ENCODE data around the gene KCNIP4. TPM values are rescaled to one million over a fixed set of nuclear protein-coding genes. Genes with fewer than 3 reads are reported as not detected.

KCNIP4 gene
- total and polyA plus RNA-seq, 2 experiments from 2014 or later: 0.69 to 1.00 TPM

DNA sequence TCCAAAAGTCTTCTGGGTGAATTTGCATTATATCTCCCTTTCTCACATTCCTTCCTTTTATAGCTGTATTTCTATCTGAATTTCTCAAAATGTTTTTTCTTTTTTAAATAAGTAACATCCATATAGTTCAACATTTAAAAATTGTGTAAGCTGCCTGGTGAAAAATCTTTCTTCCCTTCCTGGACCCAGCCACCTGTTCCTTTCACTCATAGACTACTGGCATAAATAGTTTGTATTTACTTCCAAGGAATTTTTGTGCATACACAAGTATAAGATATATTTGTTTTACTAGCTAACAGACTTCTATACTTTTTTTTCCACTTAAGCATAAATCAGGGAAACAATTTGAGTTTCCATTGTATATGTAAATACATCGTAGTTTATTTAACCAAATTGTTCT is 1212.6 kb downstream of the KCNIP4 start:
- Histone ChIP-seq H3K9me2 (replicated peaks; ENCODE audit: insufficient read depth) (no peaks in the 10 kb centered on the region), H3K36me3 (replicated peaks; ENCODE audit: insufficient read depth, low read depth) (peaks cover 5% of the 10 kb centered on the region), H3K9me3 (ENCODE audit: low read depth) (peaks cover 9% of the 10 kb centered on the region), H2AFZ (no peak overlapping the region), H4K20me1 (ENCODE audit: insufficient read depth, poor library complexity, severe bottlenecking) (no peaks in the 10 kb centered on the region), H3K4me2 (no peak overlapping the region), H3K27ac (no peak overlapping the region), H3K4me1 (ENCODE audit: insufficient read depth) (no peaks in the 10 kb centered on the region), H3K4me3 (no peak overlapping the region), H3K79me2 (no peaks in the 10 kb centered on the region), H3K27me3 (no peaks in the 10 kb centered on the region)
- no peak for DNase-seq (ENCODE audit: low spot score)
- TF ChIP-seq, protein P1, sequence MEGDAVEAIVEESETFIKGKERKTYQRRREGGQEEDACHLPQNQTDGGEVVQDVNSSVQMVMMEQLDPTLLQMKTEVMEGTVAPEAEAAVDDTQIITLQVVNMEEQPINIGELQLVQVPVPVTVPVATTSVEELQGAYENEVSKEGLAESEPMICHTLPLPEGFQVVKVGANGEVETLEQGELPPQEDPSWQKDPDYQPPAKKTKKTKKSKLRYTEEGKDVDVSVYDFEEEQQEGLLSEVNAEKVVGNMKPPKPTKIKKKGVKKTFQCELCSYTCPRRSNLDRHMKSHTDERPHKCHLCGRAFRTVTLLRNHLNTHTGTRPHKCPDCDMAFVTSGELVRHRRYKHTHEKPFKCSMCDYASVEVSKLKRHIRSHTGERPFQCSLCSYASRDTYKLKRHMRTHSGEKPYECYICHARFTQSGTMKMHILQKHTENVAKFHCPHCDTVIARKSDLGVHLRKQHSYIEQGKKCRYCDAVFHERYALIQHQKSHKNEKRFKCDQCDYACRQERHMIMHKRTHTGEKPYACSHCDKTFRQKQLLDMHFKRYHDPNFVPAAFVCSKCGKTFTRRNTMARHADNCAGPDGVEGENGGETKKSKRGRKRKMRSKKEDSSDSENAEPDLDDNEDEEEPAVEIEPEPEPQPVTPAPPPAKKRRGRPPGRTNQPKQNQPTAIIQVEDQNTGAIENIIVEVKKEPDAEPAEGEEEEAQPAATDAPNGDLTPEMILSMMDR (IDR thresholded peaks at IDR 0.05; ENCODE audit: poor library complexity): no peak
- no peak for TF ChIP-seq EZH2 (IDR thresholded peaks at IDR 0.05; ENCODE audit: borderline replicate concordance)
- no peak for TF ChIP-seq EZH2phosphoT487 (IDR thresholded peaks at IDR 0.05; ENCODE audit: low read depth, severe bottlenecking, unreplicated experiment)
- 100% methylated on average over 1 of the region's 1 CpG for WGBS (ENCODE audit: low lambda C conversion rate, missing lambda C conversion rate)

DNA sequence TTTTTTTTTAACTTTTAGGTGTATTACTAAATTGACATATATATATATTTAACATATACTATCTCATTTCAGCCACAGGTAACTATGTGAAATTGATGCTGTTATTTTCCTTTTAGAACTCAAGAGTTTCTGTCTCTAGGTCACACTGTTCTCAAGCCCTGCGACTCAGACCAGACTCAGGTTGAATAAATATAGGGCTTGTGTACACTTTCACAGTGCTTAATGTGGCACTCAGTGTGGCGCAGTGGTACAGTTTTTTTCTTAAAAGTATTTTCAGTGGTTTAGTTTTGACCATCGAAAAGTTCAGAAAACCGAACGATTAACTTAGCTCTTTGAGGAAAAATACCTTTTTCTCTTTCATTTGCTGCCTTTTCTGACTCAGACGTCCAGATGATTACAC is 1223.7 kb downstream of the KCNIP4 start:
- Histone ChIP-seq H3K4me1 (ENCODE audit: insufficient read depth) (no peaks in the 10 kb centered on the region), H3K79me2 (no peaks in the 10 kb centered on the region), H3K27me3 (no peaks in the 10 kb centered on the region), H3K4me3 (no peak overlapping the region), H4K20me1 (ENCODE audit: insufficient read depth, poor library complexity, severe bottlenecking) (no peaks in the 10 kb centered on the region), H3K36me3 (replicated peaks; ENCODE audit: insufficient read depth, low read depth) (no peaks in the 10 kb centered on the region), H3K4me2 (no peak overlapping the region), H3K9me3 (ENCODE audit: low read depth) (no peaks in the 10 kb centered on the region), H3K9me2 (replicated peaks; ENCODE audit: insufficient read depth) (no peaks in the 10 kb centered on the region), H2AFZ (no peak overlapping the region), H3K27ac (no peak overlapping the region)
- TF ChIP-seq, protein P1 (IDR thresholded peaks at IDR 0.05; ENCODE audit: poor library complexity): no peak
- TF ChIP-seq EZH2 (IDR thresholded peaks at IDR 0.05; ENCODE audit: borderline replicate concordance): no peak
- no peak for TF ChIP-seq EZH2phosphoT487 (IDR thresholded peaks at IDR 0.05; ENCODE audit: low read depth, severe bottlenecking, unreplicated experiment)
- DNase-seq (ENCODE audit: low spot score): no peak
- 98% methylated on average over 6 of the region's 6 CpGs for WGBS (ENCODE audit: low lambda C conversion rate, missing lambda C conversion rate)

DNA sequence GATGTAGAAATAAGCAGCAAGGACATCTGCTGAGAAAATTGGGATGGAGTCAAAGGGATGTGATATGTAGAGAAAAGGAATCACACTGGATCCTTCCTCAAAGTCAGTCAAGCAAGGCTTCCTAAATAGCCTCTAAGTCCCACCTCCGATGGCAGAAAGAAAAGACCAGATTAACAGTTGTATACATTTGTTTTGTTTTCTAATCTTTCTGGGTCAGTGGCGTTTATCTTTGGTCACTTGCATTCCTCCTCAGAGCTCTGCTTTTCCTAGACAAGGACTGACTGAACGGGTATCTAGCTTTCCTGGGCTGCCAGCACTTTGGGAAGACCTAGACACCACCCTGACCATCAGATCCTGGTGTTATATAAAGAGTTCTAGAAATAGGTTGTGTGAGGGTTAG is 1225.1 kb downstream of the KCNIP4 start:
- no peaks in the 10 kb centered on the region for H3K27me3 ChIP-seq
- 76% methylated on average over 3 of the region's 3 CpGs for WGBS (ENCODE audit: low lambda C conversion rate, missing lambda C conversion rate)
- no peaks in the 10 kb centered on the region for H4K20me1 ChIP-seq (ENCODE audit: insufficient read depth, poor library complexity, severe bottlenecking)
- H3K9me2 ChIP-seq (replicated peaks; ENCODE audit: insufficient read depth): no peaks in the 10 kb centered on the region
- no peak overlapping the region for H3K27ac ChIP-seq
- TF ChIP-seq, protein P1 (IDR thresholded peaks at IDR 0.05; ENCODE audit: poor library complexity): no peak
- TF ChIP-seq EZH2phosphoT487 (IDR thresholded peaks at IDR 0.05; ENCODE audit: low read depth, severe bottlenecking, unreplicated experiment) (no peak), EZH2 (IDR thresholded peaks at IDR 0.05; ENCODE audit: borderline replicate concordance) (no peak)
- H3K79me2 ChIP-seq: no peaks in the 10 kb centered on the region
- no peak overlapping the region for H3K4me2 ChIP-seq
- H3K9me3 ChIP-seq (ENCODE audit: low read depth): no peaks in the 10 kb centered on the region
- no peak overlapping the region for H2AFZ ChIP-seq
- H3K36me3 ChIP-seq (replicated peaks; ENCODE audit: insufficient read depth, low read depth): no peaks in the 10 kb centered on the region
- H3K4me3 ChIP-seq: no peak overlapping the region
- no peaks in the 10 kb centered on the region for H3K4me1 ChIP-seq (ENCODE audit: insufficient read depth)
- no peak for DNase-seq (ENCODE audit: low spot score)

DNA sequence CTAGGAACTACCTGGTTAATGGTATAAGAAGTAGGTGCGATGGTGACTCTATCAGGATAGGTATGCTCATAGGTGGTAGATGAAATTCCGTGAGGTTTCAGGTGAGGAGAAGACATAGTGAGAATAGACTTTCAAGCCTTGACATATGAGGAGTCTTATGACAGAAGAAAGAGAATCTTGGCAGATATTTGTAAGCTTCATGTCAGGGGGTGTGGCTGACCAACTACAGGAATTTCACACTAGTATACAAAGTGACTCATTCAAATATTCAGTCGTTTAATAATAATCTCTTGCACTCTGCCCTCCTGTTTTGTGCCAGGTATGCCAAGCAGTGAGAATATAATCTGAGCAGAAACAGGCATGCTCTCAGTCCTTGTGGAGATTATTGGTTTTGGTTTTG is 1225.6 kb downstream of the KCNIP4 start:
- no peaks in the 10 kb centered on the region for H3K9me3 ChIP-seq (ENCODE audit: low read depth)
- H3K79me2 ChIP-seq: no peaks in the 10 kb centered on the region
- no peaks in the 10 kb centered on the region for H3K9me2 ChIP-seq (replicated peaks; ENCODE audit: insufficient read depth)
- H3K27ac ChIP-seq: no peak overlapping the region
- H3K4me2 ChIP-seq: no peak overlapping the region
- WGBS (ENCODE audit: low lambda C conversion rate, missing lambda C conversion rate): 91% methylated on average over 3 of the region's 3 CpGs
- H3K36me3 ChIP-seq (replicated peaks; ENCODE audit: insufficient read depth, low read depth): no peaks in the 10 kb centered on the region
- no peaks in the 10 kb centered on the region for H3K27me3 ChIP-seq
- no peaks in the 10 kb centered on the region for H3K4me1 ChIP-seq (ENCODE audit: insufficient read depth)
- no peak overlapping the region for H3K4me3 ChIP-seq
- H2AFZ ChIP-seq: no peak overlapping the region
- H4K20me1 ChIP-seq (ENCODE audit: insufficient read depth, poor library complexity, severe bottlenecking): no peaks in the 10 kb centered on the region
- no peak for DNase-seq (ENCODE audit: low spot score)
- TF ChIP-seq EZH2phosphoT487 (IDR thresholded peaks at IDR 0.05; ENCODE audit: low read depth, severe bottlenecking, unreplicated experiment) (no peak), EZH2 (IDR thresholded peaks at IDR 0.05; ENCODE audit: borderline replicate concordance) (no peak)
- TF ChIP-seq, protein P1 (IDR thresholded peaks at IDR 0.05; ENCODE audit: poor library complexity): no peak

Measured in hepatocyte (in vitro differentiated cells).